SHP77 treated with DMSO at 0.1 percent for 48 hours (cell line): ENCODE data around the gene SENP2.
"Not testable (repeated sequence)": the region's sequence is repeated elsewhere in the genome, so short reads cannot be mapped to it uniquely, and the experiment has no call there.

Source experiments
- DNase-seq: peaks from one replicate; lab custom pipeline; 2025; lab: John Stamatoyannopoulos, UW

Gene SENP2

GRCh38 chr3:185586686-185587039, 568 bp downstream of the SENP2 start:
- DNase-seq: no peak

GRCh38 chr3:185594073-185594472, 8.0 kb downstream of the SENP2 start:
- DNase-seq: no peak

GRCh38 chr3:185595526-185595925, 9.4 kb downstream of the SENP2 start:
- DNase-seq: no peak

- DNase-seq: no peak
Observed at GRCh38 chr3:185605566-185605965, 19.5 kb downstream of the SENP2 start.

- no peak for DNase-seq
Observed at GRCh38 chr3:185606196-185606595, 20.1 kb downstream of the SENP2 start.

- DNase-seq: no peak
Observed at GRCh38 chr3:185613016-185613415, 26.9 kb downstream of the SENP2 start.

GRCh38 chr3:185623939-185624665, 38.0 kb downstream of the SENP2 start:
- no peak for DNase-seq

GRCh38 chr3:185625784-185626183, 39.7 kb downstream of the SENP2 start:
- no peak for DNase-seq

- no peak for DNase-seq
Observed at GRCh38 chr3:185629554-185630181, 43.6 kb downstream of the SENP2 start.

GRCh38 chr3:185630182-185630622, 44.1 kb downstream of the SENP2 start:
- no peak for DNase-seq

- DNase-seq: no peak
Observed at GRCh38 chr3:185631108-185631507, 45.0 kb downstream of the SENP2 start.

- DNase-seq: no peak
Observed at GRCh38 chr3:185631508-185632206, 45.6 kb downstream of the SENP2 start.

- no peak for DNase-seq
Observed at GRCh38 chr3:185632996-185633395, 46.9 kb downstream of the SENP2 start.

GRCh38 chr3:185637388-185637787, 51.3 kb downstream of the SENP2 start:
- DNase-seq: no peak

- DNase-seq: not testable (repeated sequence)
Observed at GRCh38 chr3:185638651-185639050, 52.6 kb downstream of the SENP2 start.

- no peak for DNase-seq
Observed at GRCh38 chr3:185639632-185640206, 53.6 kb downstream of the SENP2 start.

- no peak for DNase-seq
Observed at GRCh38 chr3:185640308-185640707, 54.2 kb downstream of the SENP2 start.

- DNase-seq: not testable (repeated sequence)
Observed at GRCh38 chr3:185645191-185645590, 59.1 kb downstream of the SENP2 start.

GRCh38 chr3:185645596-185646381, 59.7 kb downstream of the SENP2 start:
- peak; percentile 29 for DNase-seq

- no peak for DNase-seq
Observed at GRCh38 chr3:185646382-185647133, 60.5 kb downstream of the SENP2 start.
